Astrocyte of the cerebellum (primary cell): ENCODE measurements around the gene UMAD1.
"Not testable (repeated sequence)": the region's sequence is repeated elsewhere in the genome, so short reads cannot be mapped to it uniquely, and the experiment has no call there.

ENCODE experiments used
- DNase-seq: peaks from one replicate; pipeline ENCODE4 v3.0.0-alpha.2; 2011; ENCODE audit warnings: low read depth
- H3K4me3 ChIP-seq: 2 replicates; pipeline ENCODE4 v1.5.1; 2011; ENCODE audit warnings: mild to moderate bottlenecking, low read depth, low read length, moderate library complexity
- CTCF ChIP-seq: IDR thresholded peaks from 2 replicates; pipeline ENCODE4 v1.5.1; 2012; ENCODE audit warnings: low read length, low read depth, moderate library complexity, mild to moderate bottlenecking; ENCODE audit errors: missing control alignments
- in situ Hi-C: cut with HindIII; loops from 2 replicates; pipeline ENCODE4 v1.10.0; 2017; ENCODE audit warnings: low sequenced_read_pairs

The UMAD1 gene

GRCh38 chr7:7817748-7818147, 177.2 kb downstream of the UMAD1 start:
- in situ Hi-C loops = no loop called here
- H3K4me3 ChIP-seq = no peak overlapping the region
- DNase-seq = no peak
- TF ChIP-seq CTCF = no peak

- DNase-seq, H3K4me3 ChIP-seq, in situ Hi-C loops: not testable (repeated sequence)
Measured at GRCh38 chr7:7818179-7818578, 177.6 kb downstream of the UMAD1 start.

GRCh38 chr7:7819442-7820247, 179.1 kb downstream of the UMAD1 start:
- H3K4me3 ChIP-seq = no peak overlapping the region
- in situ Hi-C loops = no loop called here
- no peak for TF ChIP-seq CTCF
- no peak for DNase-seq

- no peak overlapping the region for H3K4me3 ChIP-seq
- no peak for TF ChIP-seq CTCF
- in situ Hi-C loops = no loop called here
- no peak for DNase-seq
Measured at GRCh38 chr7:7820409-7820808, 179.9 kb downstream of the UMAD1 start.

GRCh38 chr7:7820939-7821338, 180.4 kb downstream of the UMAD1 start:
- H3K4me3 ChIP-seq = no peak overlapping the region
- in situ Hi-C loops = no loop called here
- no peak for TF ChIP-seq CTCF
- no peak for DNase-seq

- TF ChIP-seq CTCF = no peak
- in situ Hi-C loops = no loop called here
- H3K4me3 ChIP-seq = no peak overlapping the region
- no peak for DNase-seq
Measured at GRCh38 chr7:7821517-7821916, 181.0 kb downstream of the UMAD1 start.

- in situ Hi-C loops, DNase-seq, H3K4me3 ChIP-seq: not testable (repeated sequence)
Measured at GRCh38 chr7:7825294-7825693, 184.7 kb downstream of the UMAD1 start.
